H1 (cell line): Measurements from ENCODE around the gene WIPF1.

Source experiments
- CBX8 ChIP-seq: fragments of 300-800, 300-1000 bp; sonication (generic); IDR thresholded peaks from 2 replicates; pipeline ENCODE4 v1.7.1; 2016; ENCODE audit warnings: low read depth, low read length, borderline replicate concordance
- CEBPB ChIP-seq: IDR thresholded peaks from 2 replicates; pipeline ENCODE4 v1.6.1; 2012; ENCODE audit warnings: low read depth, low read length
- CHD2 ChIP-seq: IDR thresholded peaks from 2 replicates; pipeline ENCODE4 v1.6.1; 2012; ENCODE audit warnings: low read length, improper control_type of control experiment
- EP300 ChIP-seq, 2 experiments: IDR thresholded peaks; 1 replicate in 1 of 2; 2 replicates in 1 of 2; pipeline ENCODE4 v1.6.1; 2011 to 2012; ENCODE audit warnings: low read depth in 2 of 2, low read length in 2 of 2, mild to moderate bottlenecking in 2 of 2, borderline replicate concordance in 1 of 2, inconsistent platforms in 1 of 2, moderate library complexity in 1 of 2
- NRF1 ChIP-seq: IDR thresholded peaks from 2 replicates; pipeline ENCODE4 v1.6.1; 2011; ENCODE audit warnings: mild to moderate bottlenecking, low read depth, low read length, improper control_type of control experiment
- POLR2AphosphoS5 ChIP-seq: IDR thresholded peaks from 2 replicates; pipeline ENCODE4 v1.6.1; 2011; ENCODE audit warnings: low read depth, low read length
- SP1 ChIP-seq: IDR thresholded peaks from 2 replicates; pipeline ENCODE4 v1.6.1; 2011; ENCODE audit warnings: low read depth, low read length
- ZNF274 ChIP-seq: IDR thresholded peaks from 2 replicates; pipeline ENCODE4 v1.7.0; 2012; ENCODE audit warnings: low read length, borderline replicate concordance; ENCODE audit errors: extremely low read depth
- TF ChIP-seq, protein P1 (sequence below), 3 experiments: IDR thresholded peaks; 1 replicate in 2 of 3; 2 replicates in 1 of 3; pipeline versions ENCODE4 v1.5.1 to v1.6.1; 2011; ENCODE audit warnings: low read length in 3 of 3, mild to moderate bottlenecking in 3 of 3, inconsistent platforms in 2 of 3, low read depth in 1 of 3, moderate library complexity in 1 of 3; ENCODE audit not compliant: insufficient read depth in 1 of 3; ENCODE audit errors: control extremely low read depth in 1 of 3

DNA sequence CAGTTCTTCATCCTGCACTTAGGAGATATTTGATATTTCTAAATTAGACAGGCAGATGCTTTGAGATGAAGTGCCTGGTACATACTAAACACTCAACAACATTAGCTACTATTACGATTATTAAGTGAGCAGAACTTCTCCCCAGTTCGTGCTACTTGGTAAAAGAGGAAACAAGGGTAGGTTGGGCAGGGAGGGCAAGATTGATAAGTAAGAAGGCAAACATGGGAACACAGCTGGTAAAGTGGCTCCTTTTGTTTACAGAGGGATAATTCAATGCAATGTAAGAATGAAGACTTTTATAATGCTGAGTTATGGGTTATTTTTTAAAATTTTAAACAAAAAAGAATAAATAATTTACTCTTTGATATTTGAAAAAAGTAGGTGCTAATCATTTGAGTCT, 15.9 kb upstream of the WIPF1 start:
- TF ChIP-seq, protein P1, sequence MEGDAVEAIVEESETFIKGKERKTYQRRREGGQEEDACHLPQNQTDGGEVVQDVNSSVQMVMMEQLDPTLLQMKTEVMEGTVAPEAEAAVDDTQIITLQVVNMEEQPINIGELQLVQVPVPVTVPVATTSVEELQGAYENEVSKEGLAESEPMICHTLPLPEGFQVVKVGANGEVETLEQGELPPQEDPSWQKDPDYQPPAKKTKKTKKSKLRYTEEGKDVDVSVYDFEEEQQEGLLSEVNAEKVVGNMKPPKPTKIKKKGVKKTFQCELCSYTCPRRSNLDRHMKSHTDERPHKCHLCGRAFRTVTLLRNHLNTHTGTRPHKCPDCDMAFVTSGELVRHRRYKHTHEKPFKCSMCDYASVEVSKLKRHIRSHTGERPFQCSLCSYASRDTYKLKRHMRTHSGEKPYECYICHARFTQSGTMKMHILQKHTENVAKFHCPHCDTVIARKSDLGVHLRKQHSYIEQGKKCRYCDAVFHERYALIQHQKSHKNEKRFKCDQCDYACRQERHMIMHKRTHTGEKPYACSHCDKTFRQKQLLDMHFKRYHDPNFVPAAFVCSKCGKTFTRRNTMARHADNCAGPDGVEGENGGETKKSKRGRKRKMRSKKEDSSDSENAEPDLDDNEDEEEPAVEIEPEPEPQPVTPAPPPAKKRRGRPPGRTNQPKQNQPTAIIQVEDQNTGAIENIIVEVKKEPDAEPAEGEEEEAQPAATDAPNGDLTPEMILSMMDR (IDR thresholded peaks at IDR 0.05; ENCODE audit: control extremely low read depth in 1 of 3, insufficient read depth in 1 of 3, low read depth in 1 of 3, low read length in 3 of 3) = no peak
- TF ChIP-seq CEBPB = no peak
- TF ChIP-seq ZNF274 = no peak
- no peak for TF ChIP-seq NRF1
- TF ChIP-seq SP1 = no peak
- TF ChIP-seq EP300 (IDR thresholded peaks at IDR 0.05; ENCODE audit: borderline replicate concordance in 1 of 2, low read depth in 2 of 2, low read length in 2 of 2) = no peak
- TF ChIP-seq CHD2 = no peak
- TF ChIP-seq POLR2AphosphoS5 = no peak
- no peak for TF ChIP-seq CBX8
